ENCODE measurements around the gene DNLZ.
"Not testable (repeated sequence)": the region's sequence is repeated elsewhere in the genome, so short reads cannot be mapped to it uniquely, and the experiment has no call there.

Gene DNLZ

GRCh38 chr9:136331030-136331429 is 32.5 kb downstream of the DNLZ start:
- no peak for DNase-seq (ENCODE audit: low spot score)

- no peak for DNase-seq (ENCODE audit: low spot score)
These were observed 33.0 kb downstream of the DNLZ start for GRCh38 chr9:136330406-136330990.

GRCh38 chr9:136329636-136330405 is 33.7 kb downstream of the DNLZ start:
- DNase-seq (ENCODE audit: low spot score) = no peak

GRCh38 chr9:136329211-136329627 is 34.3 kb downstream of the DNLZ start:
- no peak for DNase-seq (ENCODE audit: low spot score)

GRCh38 chr9:136328622-136329041 is 34.9 kb downstream of the DNLZ start:
- DNase-seq (ENCODE audit: low spot score) = peak; percentile 70

- no peak for DNase-seq (ENCODE audit: low spot score)
These were observed 35.4 kb downstream of the DNLZ start for GRCh38 chr9:136328011-136328621.

- peak; percentile 71 for DNase-seq (ENCODE audit: low spot score)
These were observed 36.1 kb downstream of the DNLZ start, which contains the start of gene GPSM1 for GRCh38 chr9:136327304-136327974. GPSM1 (plus strand) TSS chr9:136327539; CDS start chr9:136327696, 157 bp downstream.

GRCh38 chr9:136326761-136327303 is 36.7 kb downstream of the DNLZ start:
- DNase-seq (ENCODE audit: low spot score) = no peak

- DNase-seq (ENCODE audit: low spot score) = no peak
These were observed 37.3 kb downstream of the DNLZ start for GRCh38 chr9:136326061-136326760.

GRCh38 chr9:136325358-136325757 is 38.2 kb downstream of the DNLZ start:
- no peak for DNase-seq (ENCODE audit: low spot score)

GRCh38 chr9:136324501-136325300 is 38.8 kb downstream of the DNLZ start:
- DNase-seq (ENCODE audit: low spot score) = no peak

- DNase-seq (ENCODE audit: low spot score) = no peak
These were observed 40.2 kb downstream of the DNLZ start for GRCh38 chr9:136323371-136323789.

GRCh38 chr9:136322756-136323330 is 40.7 kb downstream of the DNLZ start:
- no peak for DNase-seq (ENCODE audit: low spot score)

GRCh38 chr9:136321561-136321960 is 42.0 kb downstream of the DNLZ start:
- DNase-seq (ENCODE audit: low spot score) = no peak

- not testable (repeated sequence) for DNase-seq (ENCODE audit: low spot score)
These were observed 42.6 kb downstream of the DNLZ start for GRCh38 chr9:136320972-136321371.

- DNase-seq (ENCODE audit: low spot score) = not testable (repeated sequence)
These were observed 43.6 kb downstream of the DNLZ start for GRCh38 chr9:136319955-136320354.

GRCh38 chr9:136319244-136319643 is 44.3 kb downstream of the DNLZ start:
- not testable (repeated sequence) for DNase-seq (ENCODE audit: low spot score)

GRCh38 chr9:136318776-136319241 is 44.7 kb downstream of the DNLZ start:
- DNase-seq (ENCODE audit: low spot score) = no peak

GRCh38 chr9:136318111-136318775 is 45.3 kb downstream of the DNLZ start:
- DNase-seq (ENCODE audit: low spot score) = no peak

- no peak for DNase-seq (ENCODE audit: low spot score)
These were observed 45.8 kb downstream of the DNLZ start for GRCh38 chr9:136317695-136318094.

Data from ecto neural progenitor cell (in vitro differentiated cells).